Astrocyte (in vitro differentiated cells and primary cell): Measurements from ENCODE around the gene MOB3B. TPM values are rescaled to one million over a fixed set of nuclear protein-coding genes. Genes with fewer than 3 reads are reported as not detected.

ENCODE experiments used
- DNase-seq: peaks from one replicate; pipeline ENCODE4 v3.0.0-alpha.2; 2010; ENCODE audit warnings: low read depth
- FAIRE-seq: peaks from 2 replicates; lab custom pipeline; 2011; peaks lifted over from hg19 to GRCh38; lab: Jason Lieb, UNC
- H2AFZ ChIP-seq: 2 replicates; pipeline ENCODE4 v1.6.0; 2012; ENCODE audit warnings: low read depth, low read length, inconsistent platforms
- H3K27ac ChIP-seq: 2 replicates; pipeline ENCODE4 v1.5.1; 2011; ENCODE audit warnings: low read depth, low read length, inconsistent platforms
- H3K27me3 ChIP-seq: 2 replicates; pipeline ENCODE4 v1.6.0; 2011; ENCODE audit warnings: low read length, inconsistent platforms; ENCODE audit not compliant: insufficient read depth
- H3K36me3 ChIP-seq: 2 replicates; pipeline ENCODE4 v1.5.1; 2011; ENCODE audit warnings: low read length, inconsistent platforms; ENCODE audit not compliant: insufficient read depth
- H3K4me1 ChIP-seq: 2 replicates; pipeline ENCODE4 v1.5.1; 2011; ENCODE audit warnings: low read length, inconsistent platforms; ENCODE audit not compliant: insufficient read depth
- H3K4me2 ChIP-seq: 2 replicates; pipeline ENCODE4 v1.6.0; 2012; ENCODE audit warnings: low read length, inconsistent platforms
- H3K4me3 ChIP-seq: 2 replicates; pipeline ENCODE4 v1.5.1; 2011; ENCODE audit warnings: low read depth, mild to moderate bottlenecking, low read length, inconsistent platforms; ENCODE audit not compliant: insufficient read depth
- H3K79me2 ChIP-seq: 2 replicates; pipeline ENCODE4 v1.6.0; 2012; ENCODE audit warnings: mild to moderate bottlenecking, low read length, inconsistent platforms; ENCODE audit not compliant: insufficient read depth
- H3K9ac ChIP-seq: 2 replicates; pipeline ENCODE4 v1.6.0; 2012; ENCODE audit warnings: mild to moderate bottlenecking, low read length, inconsistent platforms
- H3K9me3 ChIP-seq: 2 replicates; pipeline ENCODE4 v1.5.1; 2012; ENCODE audit warnings: low read depth, mild to moderate bottlenecking, low read length, inconsistent platforms; ENCODE audit not compliant: insufficient read depth
- H4K20me1 ChIP-seq: 2 replicates; pipeline ENCODE4 v1.6.0; 2012; ENCODE audit warnings: low read length, inconsistent platforms; ENCODE audit not compliant: insufficient read depth
- H3K27ac Mint-ChIP-seq: one replicate; pipeline ENCODE4 v1.8.0; 2021; ENCODE audit warnings: mild to moderate bottlenecking, mixed read lengths; ENCODE audit not compliant: unreplicated experiment
- H3K27me3 Mint-ChIP-seq: one replicate; pipeline ENCODE4 v1.8.0; 2021; ENCODE audit warnings: low read depth, mixed read lengths; ENCODE audit not compliant: unreplicated experiment
- H3K36me3 Mint-ChIP-seq: one replicate; pipeline ENCODE4 v1.8.0; 2021; ENCODE audit warnings: low read depth, mixed read lengths; ENCODE audit not compliant: unreplicated experiment
- H3K4me1 Mint-ChIP-seq: one replicate; pipeline ENCODE4 v1.8.0; 2021; ENCODE audit warnings: low read depth, mixed read lengths; ENCODE audit not compliant: unreplicated experiment
- H3K4me3 Mint-ChIP-seq: one replicate; pipeline ENCODE4 v1.8.0; 2021; ENCODE audit warnings: mild to moderate bottlenecking, moderate library complexity, mixed read lengths; ENCODE audit not compliant: unreplicated experiment
- H3K9me3 Mint-ChIP-seq: one replicate; pipeline ENCODE4 v1.8.0; 2021; ENCODE audit warnings: mild to moderate bottlenecking, mixed read lengths; ENCODE audit not compliant: unreplicated experiment
- CTCF ChIP-seq: IDR thresholded peaks from 2 replicates; pipeline ENCODE4 v1.5.1; 2011; ENCODE audit warnings: low read depth, mild to moderate bottlenecking, inconsistent platforms, low read length, moderate library complexity; ENCODE audit not compliant: insufficient read depth
- EZH2 ChIP-seq: IDR thresholded peaks from 2 replicates; pipeline ENCODE4 v1.6.1; 2012; ENCODE audit warnings: mild to moderate bottlenecking, low read length, inconsistent platforms; ENCODE audit not compliant: insufficient read depth
- total RNA-seq: library from RNA; stranded (reverse); gene quantifications from 2 replicates; pipeline ENCODE4 v1.2.1, GENCODE V29; 2021

The MOB3B gene
- total RNA-seq, 1 donor from 2014 or later, result 3.9 TPM

- H3K4me1 Mint-ChIP-seq, result peaks cover 6% of the 10 kb centered on the region
- FAIRE-seq (no peak), DNase-seq (no peak)
- peaks cover 3% of the 10 kb centered on the region for H3K4me1 ChIP-seq
- no peak overlapping the region for H3K4me3 ChIP-seq
- no peak overlapping the region for H2AFZ ChIP-seq
- no peak overlapping the region for H3K27ac Mint-ChIP-seq
- no peaks in the 10 kb centered on the region for H4K20me1 ChIP-seq
- H3K9me3 Mint-ChIP-seq, result no peaks in the 10 kb centered on the region
- H3K9me3 ChIP-seq, result no peaks in the 10 kb centered on the region
- no peak overlapping the region for H3K4me2 ChIP-seq
- no peaks in the 10 kb centered on the region for H3K27me3 ChIP-seq
- no peaks in the 10 kb centered on the region for H3K36me3 Mint-ChIP-seq
- no peaks in the 10 kb centered on the region for H3K36me3 ChIP-seq
- no peak overlapping the region for H3K4me3 Mint-ChIP-seq
- H3K27me3 Mint-ChIP-seq, result peaks cover 7% of the 10 kb centered on the region
- no peak overlapping the region for H3K27ac ChIP-seq
- TF ChIP-seq EZH2 (no peak), CTCF (no peak)
- no peak overlapping the region for H3K9ac ChIP-seq
- H3K79me2 ChIP-seq, result no peaks in the 10 kb centered on the region
Measured at GRCh38 chr9:27280249-27280648, 249.4 kb downstream of the MOB3B start.

- no peak overlapping the region for H3K27ac Mint-ChIP-seq
- no peak for DNase-seq
- no peaks in the 10 kb centered on the region for H3K27me3 ChIP-seq
- H3K36me3 ChIP-seq, result no peaks in the 10 kb centered on the region
- no peaks in the 10 kb centered on the region for H3K36me3 Mint-ChIP-seq
- FAIRE-seq, result no peak
- no peak overlapping the region for H2AFZ ChIP-seq
- H3K9me3 ChIP-seq, result no peaks in the 10 kb centered on the region
- no peak overlapping the region for H3K4me3 Mint-ChIP-seq
- no peak overlapping the region for H3K4me3 ChIP-seq
- peaks cover 7% of the 10 kb centered on the region for H3K27me3 Mint-ChIP-seq
- H3K4me1 ChIP-seq, result peaks cover 3% of the 10 kb centered on the region
- H3K4me2 ChIP-seq, result no peak overlapping the region
- TF ChIP-seq CTCF, result no peak
- H4K20me1 ChIP-seq, result no peaks in the 10 kb centered on the region
- H3K9me3 Mint-ChIP-seq, result no peaks in the 10 kb centered on the region
- H3K79me2 ChIP-seq, result no peaks in the 10 kb centered on the region
- H3K4me1 Mint-ChIP-seq, result peaks cover 6% of the 10 kb centered on the region
- no peak overlapping the region for H3K9ac ChIP-seq
- H3K27ac ChIP-seq, result no peak overlapping the region
Measured at GRCh38 chr9:27279611-27280010, 250.0 kb downstream of the MOB3B start.

DNA sequence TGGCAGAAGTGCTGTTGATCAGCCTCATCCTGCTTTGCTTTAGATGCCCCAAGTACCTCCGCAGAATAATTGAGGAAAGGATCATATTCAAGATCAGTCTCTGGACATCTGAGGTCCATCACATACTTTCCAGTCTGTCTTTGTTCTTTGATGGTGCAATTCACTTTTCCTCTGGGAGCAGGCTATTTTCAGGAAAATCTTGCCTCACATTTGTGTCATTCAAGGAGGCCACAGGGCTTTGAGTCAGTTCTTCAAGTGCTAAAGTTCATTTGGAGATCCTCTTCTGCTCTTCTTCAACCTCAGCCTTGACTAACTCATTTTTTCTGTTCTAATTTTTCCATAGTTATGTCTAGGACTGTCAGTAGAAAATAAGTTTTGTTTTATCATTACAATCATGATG, 251.2 kb downstream of the MOB3B start:
- TF ChIP-seq EZH2 (no peak), CTCF (no peak)
- peaks cover 7% of the 10 kb centered on the region for H3K27me3 Mint-ChIP-seq

More for the DNA sequence above, 251.2 kb downstream of the MOB3B start:
- peaks cover 6% of the 10 kb centered on the region for H3K4me1 Mint-ChIP-seq
- H3K4me3 Mint-ChIP-seq, result no peak overlapping the region
- Histone ChIP-seq H3K27me3 (no peaks in the 10 kb centered on the region), H3K36me3 (no peaks in the 10 kb centered on the region), H4K20me1 (no peaks in the 10 kb centered on the region), H2AFZ (no peak overlapping the region), H3K4me1 (peaks cover 3% of the 10 kb centered on the region), H3K4me2 (no peak overlapping the region), H3K27ac (no peak overlapping the region), H3K4me3 (no peak overlapping the region), H3K79me2 (no peaks in the 10 kb centered on the region), H3K9ac (no peak overlapping the region), H3K9me3 (no peaks in the 10 kb centered on the region)
- no peak overlapping the region for H3K27ac Mint-ChIP-seq
- DNase-seq, result no peak
- H3K9me3 Mint-ChIP-seq, result no peaks in the 10 kb centered on the region
- FAIRE-seq, result no peak
- H3K36me3 Mint-ChIP-seq, result no peaks in the 10 kb centered on the region
